ENCODE measurements around the gene ADGRD1.

ADGRD1 gene

GRCh38 chr12:131008913-131009270, 55.2 kb downstream of the ADGRD1 start:
- DNase-seq, result no peak

DNA sequence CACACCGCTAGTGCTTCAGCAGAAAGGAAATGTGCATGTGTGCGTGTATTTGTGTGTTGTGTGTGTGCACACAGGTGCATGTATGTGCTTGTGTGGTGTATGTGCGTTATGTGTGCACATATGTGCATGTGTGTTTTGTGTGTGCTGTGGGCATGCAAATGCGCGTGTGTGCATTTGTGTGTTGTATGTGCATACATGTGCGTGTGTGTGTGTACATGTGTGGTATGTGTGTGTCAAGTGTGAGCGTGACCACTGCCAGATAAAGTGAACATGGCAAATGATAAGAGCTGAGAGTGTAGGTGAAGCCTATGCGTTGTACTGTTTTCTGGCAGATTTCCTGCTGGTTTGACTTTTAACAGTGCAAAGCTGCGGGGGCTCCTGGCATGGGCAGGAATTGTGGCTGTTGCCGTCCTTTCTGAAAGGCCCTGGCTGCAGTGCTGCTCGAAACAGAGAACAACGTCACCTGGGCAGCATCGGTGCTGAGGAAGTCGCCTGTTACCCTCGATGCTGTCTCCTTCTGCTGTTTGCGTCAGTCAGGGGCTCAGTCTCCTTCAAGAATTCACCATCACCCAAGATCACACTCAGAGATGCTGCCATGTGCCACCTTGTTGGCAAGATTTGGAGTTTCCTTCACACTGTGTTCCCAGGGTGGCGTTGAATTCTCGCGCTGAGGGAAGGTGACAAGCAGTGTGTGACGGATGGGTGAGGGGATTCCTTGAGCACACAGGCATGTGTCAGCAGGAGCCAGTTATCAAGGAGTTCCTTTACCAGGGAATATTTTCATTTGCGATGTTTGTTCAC, 56.1 kb downstream of the ADGRD1 start:
- no peak for DNase-seq

GRCh38 chr12:131010396-131011131, 56.9 kb downstream of the ADGRD1 start:
- DNase-seq, result no peak

- DNase-seq, result no peak
Observed at GRCh38 chr12:131011165-131012079, 57.7 kb downstream of the ADGRD1 start.

GRCh38 chr12:131012279-131013069, 58.8 kb downstream of the ADGRD1 start:
- no peak for DNase-seq

DNA sequence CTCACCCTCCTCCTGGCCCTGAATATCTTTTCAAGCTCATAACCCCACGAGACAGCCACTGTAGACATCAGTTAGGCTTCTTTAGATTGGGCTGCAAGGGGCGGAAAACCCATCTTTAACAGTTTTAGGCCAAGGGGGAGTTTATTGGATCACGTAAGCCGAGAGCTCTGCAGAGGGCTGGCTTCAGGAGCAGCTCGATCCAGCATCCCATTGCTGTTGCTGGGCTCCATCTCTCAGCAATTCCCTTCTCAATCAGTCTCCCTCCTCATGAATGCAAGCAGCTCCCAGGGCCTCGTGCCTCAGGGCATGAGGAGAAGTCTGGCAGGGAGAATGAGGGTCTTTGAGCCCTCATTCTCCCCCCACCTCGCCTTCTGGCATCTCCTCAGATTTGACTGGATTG, 59.4 kb downstream of the ADGRD1 start:
- DNase-seq, result no peak

DNA sequence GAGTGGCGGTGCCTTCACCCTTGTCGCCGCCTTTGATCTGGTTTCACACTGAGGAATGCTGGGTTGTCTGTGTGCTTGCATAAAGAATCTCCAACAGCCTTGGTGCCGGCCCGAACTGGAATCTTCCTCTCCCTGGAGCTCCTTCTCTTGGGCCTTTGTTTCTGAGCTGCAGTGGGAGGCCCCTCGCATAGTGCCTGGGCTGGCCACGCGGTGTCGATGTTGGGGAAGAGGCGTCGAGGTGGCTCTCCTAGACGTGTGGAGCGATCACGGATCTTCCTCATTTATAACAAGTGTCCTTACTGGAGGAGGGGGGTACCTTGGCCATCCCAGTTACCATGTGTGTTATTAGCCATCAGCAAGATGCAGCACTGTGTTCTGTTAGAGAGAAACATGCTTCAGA, 60.6 kb downstream of the ADGRD1 start:
- DNase-seq, result no peak

GRCh38 chr12:131015581-131016337, 62.1 kb downstream of the ADGRD1 start:
- no peak for DNase-seq

GRCh38 chr12:131017477-131017991, 63.8 kb downstream of the ADGRD1 start:
- no peak for DNase-seq

- no peak for DNase-seq
Observed at GRCh38 chr12:131018019-131018620, 64.4 kb downstream of the ADGRD1 start.

- DNase-seq, result no peak
Observed at GRCh38 chr12:131018808-131019397, 65.2 kb downstream of the ADGRD1 start.

DNA sequence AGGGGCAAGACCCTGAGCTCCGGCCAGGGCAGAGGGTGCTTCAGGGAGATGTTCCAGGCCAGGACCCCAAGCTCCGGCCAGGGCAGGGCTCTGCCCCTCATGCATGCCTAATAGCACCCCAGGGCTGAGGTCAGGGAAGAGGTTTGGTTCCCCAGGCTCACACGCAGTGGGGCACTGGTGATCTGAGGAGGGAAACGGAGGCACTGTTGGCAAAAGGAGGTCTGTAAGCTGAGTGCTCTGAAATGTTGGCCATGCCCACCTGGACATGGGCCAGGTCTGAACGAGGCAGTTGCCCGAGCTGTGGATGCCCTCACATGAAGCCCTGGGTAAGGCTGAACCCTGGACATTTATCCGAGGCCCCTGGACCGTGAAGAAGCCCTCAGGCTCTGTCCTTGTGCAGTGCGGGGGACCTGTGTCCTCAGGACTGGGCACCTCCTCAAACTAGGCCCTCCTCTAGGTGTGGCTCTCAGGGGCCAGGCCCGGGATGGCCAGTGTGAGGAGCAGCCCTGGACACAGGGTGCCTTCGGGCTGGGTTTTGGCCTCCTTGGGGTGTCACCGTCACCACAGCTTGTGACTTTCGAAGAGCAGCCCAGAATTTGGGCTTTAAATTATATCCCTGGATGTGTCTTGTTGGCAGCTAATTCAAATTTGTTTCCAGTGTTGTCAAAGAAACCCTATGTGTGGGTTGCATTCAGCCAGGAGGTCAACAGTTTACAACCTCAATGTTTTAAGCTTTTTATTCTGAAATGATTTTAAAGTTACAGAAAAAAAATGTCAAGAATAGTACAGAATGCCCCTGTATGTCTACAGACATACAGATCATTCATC, 66.8 kb downstream of the ADGRD1 start:
- no peak for DNase-seq

GRCh38 chr12:131021154-131021541, 67.4 kb downstream of the ADGRD1 start:
- DNase-seq, result no peak

- no peak for DNase-seq
Observed at GRCh38 chr12:131024026-131024425, 70.3 kb downstream of the ADGRD1 start.

DNA sequence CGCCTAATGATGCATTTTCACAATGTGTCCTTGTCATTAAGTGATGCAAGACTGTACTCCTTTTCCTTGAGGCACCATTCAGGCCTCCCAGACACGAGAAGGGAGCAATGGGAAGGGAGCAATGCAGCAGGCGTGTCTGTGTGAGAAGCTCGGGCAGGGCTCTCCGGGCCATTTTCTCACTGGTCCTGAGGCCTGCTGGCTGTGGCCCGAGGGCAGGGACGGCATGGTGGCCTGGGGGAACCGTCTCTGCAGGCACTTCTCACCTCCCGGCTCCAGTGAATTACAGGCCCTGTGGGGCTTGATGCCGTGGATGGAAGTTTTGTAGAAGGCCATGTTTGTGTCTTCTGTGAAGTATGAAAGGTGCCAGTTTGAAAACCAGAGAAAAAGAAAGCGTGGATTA, 71.0 kb downstream of the ADGRD1 start:
- no peak for DNase-seq

- DNase-seq, result no peak
Observed at GRCh38 chr12:131025234-131025633, 71.5 kb downstream of the ADGRD1 start.

- no peak for DNase-seq
Observed at GRCh38 chr12:131025939-131026702, 72.4 kb downstream of the ADGRD1 start.

GRCh38 chr12:131026754-131027153, 73.0 kb downstream of the ADGRD1 start:
- no peak for DNase-seq

DNA sequence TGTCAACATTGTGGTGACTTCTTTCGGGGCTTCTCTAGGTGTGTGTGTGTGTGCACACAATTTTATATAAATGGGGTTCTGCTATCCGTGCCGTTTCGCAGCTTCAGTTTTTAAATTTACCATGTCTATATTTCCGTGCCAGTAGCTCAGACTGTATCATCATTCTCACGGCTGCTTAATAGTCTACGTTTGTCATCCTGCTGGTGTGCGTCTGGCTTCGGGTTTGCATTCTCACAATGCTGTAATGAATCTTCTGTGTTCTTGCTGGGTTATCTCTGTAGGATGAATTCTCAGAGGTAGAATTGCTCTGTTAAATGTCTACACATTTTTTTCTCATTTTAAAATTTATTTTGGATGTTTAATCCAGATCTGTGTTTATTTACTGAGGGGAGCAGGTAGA, 73.6 kb downstream of the ADGRD1 start:
- DNase-seq, result no peak

All from hematopoietic multipotent progenitor cell treated with erythropoietin and hydrocortisone succinate and interleukin-3 and kit ligand, for 4 days (in vitro differentiated cells).